ENCODE results near the gene TBX5. TPM values are rescaled to one million over a fixed set of nuclear protein-coding genes. Genes with fewer than 3 reads are reported as not detected.

TBX5 gene
- total RNA-seq, 6 donors from 2014 or later, result 9.7 to 24.0 (median 17.9) TPM

DNA sequence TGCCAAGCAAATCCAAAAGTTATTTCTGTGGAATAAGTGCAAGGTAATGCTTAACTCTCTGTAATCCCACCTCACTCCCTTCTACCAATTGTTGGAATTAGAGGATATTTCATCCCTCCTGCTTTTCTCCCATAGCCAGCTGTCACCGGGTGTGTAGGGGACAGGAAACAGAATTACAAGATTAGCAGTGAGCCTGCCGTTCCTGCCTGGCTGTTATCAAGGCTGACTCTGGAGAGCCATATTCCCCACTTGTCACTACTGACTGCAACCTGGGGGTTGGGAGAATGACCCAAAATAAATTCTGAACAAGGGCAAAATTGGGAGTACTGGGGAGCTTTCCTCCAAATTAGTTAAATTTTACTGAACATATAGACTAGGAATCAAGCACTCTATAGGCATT lies 24.8 kb downstream of the TBX5 start:
- Histone ChIP-seq H3K27me3 (no peaks in the 10 kb centered on the region), H3K36me3 (peaks cover 0 to 2% (median 0%) of the 10 kb centered on the region in 4 donors), H3K9me3 (no peaks in the 10 kb centered on the region), H3K27ac (no peak overlapping the region), H3K4me1 (no peaks in the 10 kb centered on the region), H3K4me3 (no peak overlapping the region)
- no peak for ATAC-seq (ENCODE audit: low FRiP score in 2 of 2)
- no peak for DNase-seq
- TF ChIP-seq EP300 (IDR thresholded peaks at IDR 0.05) (no peak), POLR2A (IDR thresholded peaks at IDR 0.05) (no peak), POLR2AphosphoS5 (IDR thresholded peaks at IDR 0.05) (no peak), CTCF (IDR thresholded peaks at IDR 0.05) (no peak)
- WGBS, 2 donors, result 16 to 17% methylated on average over 2 of the region's 2 CpGs

DNA sequence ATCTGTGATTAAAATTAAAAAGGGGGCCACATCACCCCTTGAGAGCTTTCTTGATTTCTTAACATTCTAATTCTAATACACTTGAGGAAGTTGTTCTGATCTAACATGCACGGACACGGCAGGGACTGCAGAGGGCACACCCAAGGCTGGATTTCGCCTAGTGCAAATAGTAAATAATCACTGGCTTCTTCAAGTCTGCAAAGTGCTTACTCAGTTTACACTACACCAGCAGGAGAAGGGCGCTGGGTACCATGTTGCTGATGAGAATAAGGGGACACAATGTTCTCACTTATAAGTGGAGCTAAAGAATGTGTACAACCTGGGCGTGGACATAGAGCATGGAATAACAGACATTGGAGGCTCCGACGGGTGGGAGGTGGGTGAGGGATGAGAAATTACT lies 34.2 kb downstream of the TBX5 start:
- ATAC-seq (ENCODE audit: low FRiP score in 2 of 2), result peak in 1 of 2 donors; percentile 41
- peak in 1 of 2 donors; percentile 31 for DNase-seq

GRCh38 chr12:114371250-114371649 lies 34.7 kb downstream of the TBX5 start:
- TF ChIP-seq EP300 (IDR thresholded peaks at IDR 0.05) (no peak), CTCF (IDR thresholded peaks at IDR 0.05) (no peak), POLR2A (IDR thresholded peaks at IDR 0.05) (no peak), POLR2AphosphoS5 (IDR thresholded peaks at IDR 0.05) (no peak)
- H3K27me3 ChIP-seq, result no peaks in the 10 kb centered on the region
- H3K9me3 ChIP-seq, result peaks cover 0 to 1% (median 0%) of the 10 kb centered on the region in 4 donors
- no peaks in the 10 kb centered on the region for H3K36me3 ChIP-seq
- no peak overlapping the region for H3K4me3 ChIP-seq
- ATAC-seq (ENCODE audit: low FRiP score in 2 of 2) (no peak), DNase-seq (no peak)
- WGBS, 2 donors, result 62 to 70% methylated on average over 13 of the region's 13 CpGs
- peaks cover 0 to 14% (median 5%) of the 10 kb centered on the region in 4 donors for H3K4me1 ChIP-seq
- H3K27ac ChIP-seq, result no peak overlapping the region

More for the DNA sequence above, 34.2 kb downstream of the TBX5 start:
- Histone ChIP-seq H3K4me1 (peaks cover 0 to 14% (median 5%) of the 10 kb centered on the region in 4 donors), H3K9me3 (no peaks in the 10 kb centered on the region), H3K27me3 (no peaks in the 10 kb centered on the region), H3K36me3 (no peaks in the 10 kb centered on the region), H3K4me3 (no peak overlapping the region), H3K27ac (no peak overlapping the region)
- peak in 1 of 4 donors; percentile 28 for TF ChIP-seq EP300 (IDR thresholded peaks at IDR 0.05)
- TF ChIP-seq CTCF (IDR thresholded peaks at IDR 0.05), result no peak
- 44 to 52% methylated on average over 7 of the region's 7 CpGs for WGBS, 2 donors

DNA sequence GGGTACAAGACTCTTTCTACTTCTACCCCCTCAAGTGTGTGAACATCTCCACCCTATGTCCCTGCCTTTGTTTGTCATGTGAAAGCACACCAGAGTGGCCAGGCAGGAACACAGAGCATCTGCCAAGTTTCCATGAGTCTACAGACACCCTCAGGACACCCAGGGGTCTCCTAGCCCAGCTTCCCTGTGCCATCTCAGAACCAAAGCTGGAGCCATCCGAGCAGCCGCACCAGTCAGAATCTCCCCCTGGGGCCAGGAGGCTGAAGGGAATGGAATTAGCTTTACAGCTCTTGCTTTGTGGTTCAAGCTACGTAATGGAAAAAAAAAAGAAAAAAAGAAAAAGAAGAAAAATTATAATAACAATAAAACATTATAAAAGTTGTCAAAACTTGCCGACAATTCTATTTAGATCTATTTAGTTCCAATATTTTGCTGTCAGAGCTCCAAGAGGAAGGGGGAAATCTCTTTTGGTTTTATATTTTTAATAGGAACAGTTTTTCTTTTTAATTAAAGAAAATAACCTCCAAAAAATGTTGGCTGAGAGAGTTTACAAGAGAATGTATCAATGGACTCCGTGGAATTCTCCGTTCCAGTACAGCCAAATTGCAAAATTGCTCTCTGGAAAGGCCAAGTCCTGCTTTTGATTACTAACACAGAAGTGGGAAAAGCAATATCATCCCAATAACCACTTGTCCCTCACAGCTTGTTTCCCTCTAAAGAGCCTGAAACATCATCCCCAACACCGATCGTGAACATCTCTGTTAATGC lies 37.1 kb downstream of the TBX5 start:
- TF ChIP-seq EP300 (IDR thresholded peaks at IDR 0.05) (no peak), CTCF (IDR thresholded peaks at IDR 0.05) (no peak), POLR2A (IDR thresholded peaks at IDR 0.05) (no peak), POLR2AphosphoS5 (IDR thresholded peaks at IDR 0.05) (no peak)
- H3K27ac ChIP-seq, result peak overlapping the region in 1 of 4 donors; percentile 5

DNA sequence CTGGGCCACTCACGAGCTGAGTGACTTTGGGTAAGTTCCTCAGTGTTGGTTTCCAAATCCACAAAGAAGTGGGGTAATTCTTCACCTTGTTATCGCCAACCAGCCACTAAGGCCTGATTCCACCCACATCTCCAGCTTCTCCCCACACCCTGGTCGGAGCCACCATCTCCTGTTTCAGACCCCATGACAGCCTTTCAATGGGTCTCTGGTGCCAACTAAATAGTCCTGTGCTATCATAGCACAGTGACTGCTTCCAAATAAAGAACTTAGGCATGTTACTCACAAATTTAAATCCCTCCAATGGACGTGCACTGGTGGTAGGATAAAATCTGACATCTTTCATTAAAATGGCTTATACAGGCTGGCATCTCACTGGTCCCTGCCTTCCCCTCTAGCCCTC lies 44.0 kb downstream of the TBX5 start:
- H3K4me3 ChIP-seq, result no peak overlapping the region
- ATAC-seq (ENCODE audit: low FRiP score in 2 of 2) (no peak), DNase-seq (no peak)
- H3K4me1 ChIP-seq, result no peaks in the 10 kb centered on the region
- no peak overlapping the region for H3K27ac ChIP-seq
- peaks cover 0 to 3% (median 0%) of the 10 kb centered on the region in 4 donors for H3K9me3 ChIP-seq
- TF ChIP-seq POLR2A (IDR thresholded peaks at IDR 0.05), result no peak
- TF ChIP-seq POLR2AphosphoS5 (IDR thresholded peaks at IDR 0.05), result no peak
- no peak for TF ChIP-seq EP300 (IDR thresholded peaks at IDR 0.05)
- no peak for TF ChIP-seq CTCF (IDR thresholded peaks at IDR 0.05)
- H3K36me3 ChIP-seq, result no peaks in the 10 kb centered on the region
- WGBS, 2 donors, result 57 to 58% methylated on average over 4 of the region's 4 CpGs
- H3K27me3 ChIP-seq, result no peaks in the 10 kb centered on the region

More for the DNA sequence above, 37.1 kb downstream of the TBX5 start:
- no peaks in the 10 kb centered on the region for H3K27me3 ChIP-seq
- 70 to 79% methylated on average over 8 of the region's 8 CpGs for WGBS, 2 donors
- H3K4me1 ChIP-seq, result peaks cover 0 to 14% (median 5%) of the 10 kb centered on the region in 4 donors
- DNase-seq, result no peak
- ATAC-seq (ENCODE audit: low FRiP score in 2 of 2), result peak; percentile 11 to 72
- H3K36me3 ChIP-seq, result no peaks in the 10 kb centered on the region
- H3K9me3 ChIP-seq, result peaks cover 0 to 3% (median 0%) of the 10 kb centered on the region in 4 donors
- H3K4me3 ChIP-seq, result no peak overlapping the region
